ENCODE measurements around the gene MCCD1. TPM values are rescaled to one million over a fixed set of nuclear protein-coding genes. Genes with fewer than 3 reads are reported as not detected.
A peak's percentile ranks its signal among the peaks of the same experiment; 100 is the strongest.

MCCD1 gene
- total RNA-seq, 6 experiments from 2014 or later, result not detected

DNA sequence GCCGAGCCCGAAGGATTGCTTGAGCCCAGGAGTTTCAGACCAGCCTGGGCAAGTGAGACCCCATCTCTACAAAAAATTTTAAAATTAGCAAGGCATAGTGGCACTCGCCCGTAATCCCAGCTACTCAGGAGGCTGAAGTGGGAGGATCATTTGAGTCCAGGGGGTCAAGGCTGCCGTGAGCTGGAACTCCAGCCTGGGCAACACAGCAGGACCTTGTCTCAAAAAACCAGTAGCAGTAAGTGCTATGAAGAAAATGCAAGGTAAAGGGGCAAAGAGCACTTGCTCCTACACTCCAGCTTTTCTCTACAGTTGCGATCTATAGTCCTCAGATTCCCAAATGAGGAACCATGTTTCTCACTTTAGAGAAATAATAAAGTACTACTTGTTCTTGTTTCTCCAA lies 14.9 kb downstream of the MCCD1 start:
- H3K9me3 Mint-ChIP-seq, result no peaks in the 10 kb centered on the region
- H3K27ac Mint-ChIP-seq, result no peak overlapping the region
- DNase-seq, result no peak
- H3K4me3 Mint-ChIP-seq, result no peak overlapping the region
- TF ChIP-seq, protein P1, sequence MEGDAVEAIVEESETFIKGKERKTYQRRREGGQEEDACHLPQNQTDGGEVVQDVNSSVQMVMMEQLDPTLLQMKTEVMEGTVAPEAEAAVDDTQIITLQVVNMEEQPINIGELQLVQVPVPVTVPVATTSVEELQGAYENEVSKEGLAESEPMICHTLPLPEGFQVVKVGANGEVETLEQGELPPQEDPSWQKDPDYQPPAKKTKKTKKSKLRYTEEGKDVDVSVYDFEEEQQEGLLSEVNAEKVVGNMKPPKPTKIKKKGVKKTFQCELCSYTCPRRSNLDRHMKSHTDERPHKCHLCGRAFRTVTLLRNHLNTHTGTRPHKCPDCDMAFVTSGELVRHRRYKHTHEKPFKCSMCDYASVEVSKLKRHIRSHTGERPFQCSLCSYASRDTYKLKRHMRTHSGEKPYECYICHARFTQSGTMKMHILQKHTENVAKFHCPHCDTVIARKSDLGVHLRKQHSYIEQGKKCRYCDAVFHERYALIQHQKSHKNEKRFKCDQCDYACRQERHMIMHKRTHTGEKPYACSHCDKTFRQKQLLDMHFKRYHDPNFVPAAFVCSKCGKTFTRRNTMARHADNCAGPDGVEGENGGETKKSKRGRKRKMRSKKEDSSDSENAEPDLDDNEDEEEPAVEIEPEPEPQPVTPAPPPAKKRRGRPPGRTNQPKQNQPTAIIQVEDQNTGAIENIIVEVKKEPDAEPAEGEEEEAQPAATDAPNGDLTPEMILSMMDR (IDR thresholded peaks at IDR 0.05), result no peak
- peaks cover 63% of the 10 kb centered on the region for H3K4me1 Mint-ChIP-seq (ENCODE audit: low read depth)
- H3K27me3 Mint-ChIP-seq (ENCODE audit: insufficient read depth), result peaks cover 4% of the 10 kb centered on the region
- peaks cover 34% of the 10 kb centered on the region for H3K36me3 Mint-ChIP-seq (ENCODE audit: low read depth)

GRCh38 chr6:31544676-31545075 lies 15.9 kb downstream of the MCCD1 start:
- Mint-ChIP-seq H3K27me3 (ENCODE audit: insufficient read depth) (peaks cover 4% of the 10 kb centered on the region), H3K4me3 (no peak overlapping the region; the same call in 1 of the 2 replicates), H3K4me1 (ENCODE audit: low read depth) (peaks cover 59% of the 10 kb centered on the region), H3K27ac (no peak overlapping the region), H3K9me3 (no peaks in the 10 kb centered on the region), H3K36me3 (ENCODE audit: low read depth) (peaks cover 34% of the 10 kb centered on the region)
- TF ChIP-seq, protein P1 (IDR thresholded peaks at IDR 0.05), result no peak
- DNase-seq, result no peak

- Mint-ChIP-seq H3K27me3 (ENCODE audit: insufficient read depth) (no peaks in the 10 kb centered on the region; the same call in 1 of the 2 replicates), H3K9me3 (no peaks in the 10 kb centered on the region), H3K4me1 (ENCODE audit: low read depth) (peaks cover 53% of the 10 kb centered on the region), H3K36me3 (ENCODE audit: low read depth) (peaks cover 28% of the 10 kb centered on the region), H3K27ac (no peak overlapping the region; the same call in 1 of the 2 replicates), H3K4me3 (peak overlapping the region; percentile 91; the same call in 1 of the 2 replicates)
- no peak for DNase-seq
- TF ChIP-seq, protein P1 (IDR thresholded peaks at IDR 0.05), result no peak
Observed at GRCh38 chr6:31545291-31545690, 16.5 kb downstream of the MCCD1 start.

DNA sequence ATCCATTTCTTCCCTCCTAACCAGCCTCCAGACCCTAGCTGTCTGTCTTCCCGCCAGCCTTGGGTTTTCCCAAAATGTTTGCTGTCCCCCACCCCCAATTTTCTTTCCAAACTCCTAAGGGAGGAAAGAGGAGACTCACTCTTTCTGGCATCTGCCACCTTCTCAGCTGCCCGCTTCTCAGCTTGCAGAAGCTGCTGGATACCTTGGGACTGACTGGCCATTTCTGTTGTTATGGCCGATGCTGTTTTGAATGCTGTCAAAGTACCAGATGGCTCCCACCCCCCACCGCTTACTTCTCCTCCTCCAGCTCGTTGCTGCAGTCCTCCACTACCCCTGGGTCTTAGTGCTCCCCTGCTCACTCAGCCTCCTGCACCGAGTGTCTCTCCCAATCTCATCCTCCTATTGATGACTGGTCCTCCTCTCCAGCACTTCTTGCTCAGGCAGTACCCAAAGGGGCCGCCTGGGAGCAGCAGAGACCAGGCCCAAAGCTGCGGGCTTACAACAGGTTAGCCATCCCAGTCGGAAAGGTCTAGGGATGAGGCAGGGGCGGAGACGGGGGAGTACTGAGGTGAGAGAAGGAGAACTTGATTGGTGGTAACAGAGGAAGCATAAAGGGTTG lies 17.7 kb downstream of the MCCD1 start, which contains the start of gene ATP6V1G2:
TSS of gene ATP6V1G2 (minus strand) at position 270 of the 619 bp plus-strand sequence. CDS start at position 221, 49 bp downstream.
- peak within 1 kb of the TSS; percentile 91 for H3K27ac Mint-ChIP-seq
- H3K4me3 Mint-ChIP-seq, result peak within 1 kb of the TSS; percentile 91
- no peaks in the 10 kb centered on the region for H3K9me3 Mint-ChIP-seq

DNA sequence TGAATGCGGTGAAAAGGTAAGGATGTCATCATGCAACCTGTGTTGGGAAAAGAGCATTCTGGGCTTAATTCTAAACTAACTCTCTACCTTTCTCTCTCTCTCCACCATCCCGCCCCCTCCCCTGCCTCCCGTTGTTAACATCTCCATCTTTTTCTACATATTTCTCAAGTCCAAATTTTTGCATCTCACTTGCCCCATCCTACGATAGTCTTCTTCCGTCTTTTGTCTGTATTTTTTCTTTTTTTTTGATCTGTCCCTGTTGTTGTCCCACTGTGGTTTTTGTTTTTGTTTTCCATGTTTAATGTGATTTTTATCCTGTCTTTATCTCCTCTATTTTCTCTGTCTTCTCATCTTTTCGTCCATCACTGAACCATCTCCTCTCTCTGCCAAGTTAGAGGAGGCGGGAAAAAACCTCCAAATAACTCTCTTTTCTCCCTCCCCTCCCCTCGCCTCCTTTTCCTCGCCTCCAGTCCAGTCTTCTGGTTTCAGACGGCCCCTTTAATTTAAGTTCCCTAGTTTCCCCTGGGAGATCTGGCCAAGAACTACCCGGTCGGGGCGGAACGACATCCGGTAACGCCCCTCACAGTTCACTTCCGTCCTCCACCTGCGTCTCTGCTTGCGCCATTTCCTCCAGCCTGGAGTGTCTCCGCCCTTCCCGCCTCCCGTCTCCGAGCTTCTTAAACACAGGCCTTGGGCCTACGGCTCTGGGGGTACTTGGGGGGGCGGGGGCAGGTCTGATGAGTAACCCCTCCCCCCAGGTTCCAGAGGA lies 18.4 kb downstream of the MCCD1 start, which contains the start of gene NFKBIL1:
TSS of gene NFKBIL1 (plus strand) at position 651 of the 769 bp plus-strand sequence. CDS start at position 738, 87 bp downstream.
- Mint-ChIP-seq H3K9me3 (no peaks in the 10 kb centered on the region), H3K36me3 (ENCODE audit: low read depth) (peaks cover 14% of the 10 kb centered on the region; the same call in 1 of the 2 replicates), H3K4me1 (ENCODE audit: low read depth) (peaks cover 50% of the 10 kb centered on the region), H3K27me3 (ENCODE audit: insufficient read depth) (peaks cover 2% of the 10 kb centered on the region; the same call in 1 of the 2 replicates), H3K4me3 (peak within 1 kb of the TSS; percentile 91), H3K27ac (peak within 1 kb of the TSS; percentile 91)
- TF ChIP-seq, protein P1 (IDR thresholded peaks at IDR 0.05), result peak; percentile 13
- DNase-seq, result peak; percentile 93

More for the DNA sequence above, 17.7 kb downstream of the MCCD1 start, which contains the start of gene ATP6V1G2:
- H3K36me3 Mint-ChIP-seq (ENCODE audit: low read depth), result peaks cover 17% of the 10 kb centered on the region
- H3K27me3 Mint-ChIP-seq (ENCODE audit: insufficient read depth), result peaks cover under 1% of the 10 kb centered on the region; the same call in 1 of the 2 replicates
- peak; percentile 92 for DNase-seq
- H3K4me1 Mint-ChIP-seq (ENCODE audit: low read depth), result peaks cover 50% of the 10 kb centered on the region
- TF ChIP-seq, protein P1 (IDR thresholded peaks at IDR 0.05), result peak; percentile 93
